GM10266 (cell line): ENCODE results near the gene TMPRSS6.

Experiments
- DNase-seq: peaks from one replicate; pipeline ENCODE4 v3.0.0; 2012; ENCODE audit errors: extremely low spot score
- TF ChIP-seq, protein P1 (sequence below): IDR thresholded peaks from 2 replicates; pipeline ENCODE4 v1.5.1; 2012; ENCODE audit warnings: mild to moderate bottlenecking, low read depth; ENCODE audit not compliant: control insufficient read depth, insufficient read depth; ENCODE audit errors: missing control alignments

The TMPRSS6 gene

DNA sequence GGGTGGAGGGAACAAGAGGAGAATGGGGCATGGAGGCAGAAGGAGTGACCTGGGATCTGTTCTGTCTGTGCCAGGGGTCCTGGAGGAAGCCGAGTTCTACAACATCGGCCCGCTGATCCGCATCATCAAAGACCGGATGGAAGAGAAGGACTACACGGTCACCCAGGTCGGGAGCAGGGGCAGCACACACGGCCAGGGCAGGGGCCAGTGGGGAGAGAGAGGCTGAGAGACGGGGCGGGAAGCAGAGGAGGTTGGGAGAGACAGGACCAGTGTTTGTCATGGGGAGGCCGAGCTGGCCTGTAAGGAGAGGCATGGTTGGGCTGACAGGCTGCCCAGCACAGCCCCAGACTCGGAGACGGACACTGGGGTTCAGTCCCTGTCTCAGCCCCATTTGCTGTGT, 53.3 kb downstream of the TMPRSS6 start:
- TF ChIP-seq, protein P1, sequence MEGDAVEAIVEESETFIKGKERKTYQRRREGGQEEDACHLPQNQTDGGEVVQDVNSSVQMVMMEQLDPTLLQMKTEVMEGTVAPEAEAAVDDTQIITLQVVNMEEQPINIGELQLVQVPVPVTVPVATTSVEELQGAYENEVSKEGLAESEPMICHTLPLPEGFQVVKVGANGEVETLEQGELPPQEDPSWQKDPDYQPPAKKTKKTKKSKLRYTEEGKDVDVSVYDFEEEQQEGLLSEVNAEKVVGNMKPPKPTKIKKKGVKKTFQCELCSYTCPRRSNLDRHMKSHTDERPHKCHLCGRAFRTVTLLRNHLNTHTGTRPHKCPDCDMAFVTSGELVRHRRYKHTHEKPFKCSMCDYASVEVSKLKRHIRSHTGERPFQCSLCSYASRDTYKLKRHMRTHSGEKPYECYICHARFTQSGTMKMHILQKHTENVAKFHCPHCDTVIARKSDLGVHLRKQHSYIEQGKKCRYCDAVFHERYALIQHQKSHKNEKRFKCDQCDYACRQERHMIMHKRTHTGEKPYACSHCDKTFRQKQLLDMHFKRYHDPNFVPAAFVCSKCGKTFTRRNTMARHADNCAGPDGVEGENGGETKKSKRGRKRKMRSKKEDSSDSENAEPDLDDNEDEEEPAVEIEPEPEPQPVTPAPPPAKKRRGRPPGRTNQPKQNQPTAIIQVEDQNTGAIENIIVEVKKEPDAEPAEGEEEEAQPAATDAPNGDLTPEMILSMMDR: no peak
- DNase-seq: no peak

DNA sequence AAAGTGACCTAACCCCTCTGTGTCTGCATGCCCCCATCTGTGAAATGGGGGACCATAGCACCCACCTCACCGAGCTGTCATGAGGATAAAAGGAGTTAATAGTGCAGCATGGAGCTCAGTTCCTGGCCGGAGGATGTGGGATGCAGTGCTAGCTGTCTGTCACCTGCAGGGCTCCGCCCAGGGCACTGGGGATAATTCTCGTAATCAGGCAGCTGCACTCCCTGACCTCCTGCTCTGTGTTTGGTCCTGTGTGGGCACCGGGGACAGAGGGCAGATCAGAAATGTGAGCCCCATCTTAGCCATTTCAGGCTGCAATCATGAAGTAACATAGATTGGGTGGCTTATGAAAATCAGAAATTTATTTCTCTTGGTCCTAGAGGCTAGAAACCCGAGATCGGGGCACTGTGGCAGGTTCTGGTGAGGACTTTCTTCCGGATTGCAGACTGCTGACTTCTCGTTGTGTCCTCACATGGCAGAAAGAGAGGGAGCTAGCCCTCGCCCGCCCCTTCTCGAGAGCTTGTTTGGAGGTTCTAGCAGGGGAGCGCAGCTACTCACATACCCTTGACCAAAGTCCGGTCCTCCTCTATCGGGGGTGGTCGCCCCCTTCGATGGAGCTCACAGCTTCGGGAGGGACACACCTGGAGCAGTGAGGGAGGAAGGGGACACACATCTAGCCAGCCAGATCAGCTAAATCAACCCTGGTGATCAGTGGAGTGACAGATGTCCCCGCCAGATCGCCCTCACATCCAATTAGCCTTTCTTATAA, 54.7 kb downstream of the TMPRSS6 start:
- TF ChIP-seq, protein P1: no peak
- DNase-seq: no peak

DNA sequence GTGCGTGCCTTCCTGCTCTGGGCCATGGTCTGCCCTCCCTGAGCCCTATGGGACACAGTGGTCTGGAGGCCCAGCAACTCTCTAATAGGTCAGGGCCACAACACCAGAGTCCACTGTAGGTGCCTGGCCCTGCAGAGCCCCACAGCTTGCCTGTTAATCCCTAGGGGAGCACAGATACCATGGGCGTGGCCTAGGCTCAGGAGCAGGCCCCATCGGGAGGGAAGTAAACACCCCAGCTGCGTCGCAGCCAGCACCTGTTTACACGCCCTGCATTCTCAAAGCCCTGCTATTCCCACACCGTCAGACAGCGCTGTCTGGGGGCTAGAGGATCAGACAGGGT, 55.5 kb downstream of the TMPRSS6 start:
- DNase-seq: no peak
- TF ChIP-seq, protein P1: no peak

DNA sequence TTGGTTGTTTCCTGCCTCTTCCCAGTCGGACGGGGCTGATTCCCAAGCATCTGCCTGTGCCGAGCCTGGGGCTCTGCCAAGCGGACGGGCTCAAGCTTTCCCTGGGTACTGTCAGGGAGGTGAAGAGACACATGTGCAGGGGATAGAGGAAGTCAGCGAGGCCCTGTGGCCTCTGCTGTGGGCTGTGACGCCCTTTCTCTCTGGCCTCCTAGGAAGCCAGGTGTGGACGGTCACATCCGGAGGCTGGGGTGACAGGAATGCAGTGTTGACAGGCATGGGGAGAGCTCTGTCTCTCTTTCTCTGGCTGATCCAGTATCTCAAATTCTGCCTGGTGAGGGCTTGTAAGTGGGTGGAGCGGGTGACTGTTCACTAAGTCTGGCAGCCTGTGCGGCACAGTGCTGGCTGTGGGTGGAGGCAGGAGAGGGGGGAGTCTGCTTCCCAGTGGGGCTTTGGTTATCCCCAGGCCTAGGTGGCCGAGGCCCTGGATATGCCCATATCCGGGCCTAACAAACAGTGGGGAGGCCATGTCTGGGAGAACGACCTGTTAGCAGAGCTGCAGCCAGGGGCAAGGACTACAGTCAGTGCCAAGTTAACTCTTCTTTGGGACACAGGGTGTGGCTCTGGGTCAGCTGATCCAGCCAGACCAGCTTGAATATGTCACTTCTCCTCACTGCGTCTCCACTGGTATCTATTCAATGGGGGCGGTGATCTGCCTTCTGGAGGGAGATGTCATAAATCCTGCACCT, 56.0 kb downstream of the TMPRSS6 start:
- TF ChIP-seq, protein P1: no peak
- no peak for DNase-seq

DNA sequence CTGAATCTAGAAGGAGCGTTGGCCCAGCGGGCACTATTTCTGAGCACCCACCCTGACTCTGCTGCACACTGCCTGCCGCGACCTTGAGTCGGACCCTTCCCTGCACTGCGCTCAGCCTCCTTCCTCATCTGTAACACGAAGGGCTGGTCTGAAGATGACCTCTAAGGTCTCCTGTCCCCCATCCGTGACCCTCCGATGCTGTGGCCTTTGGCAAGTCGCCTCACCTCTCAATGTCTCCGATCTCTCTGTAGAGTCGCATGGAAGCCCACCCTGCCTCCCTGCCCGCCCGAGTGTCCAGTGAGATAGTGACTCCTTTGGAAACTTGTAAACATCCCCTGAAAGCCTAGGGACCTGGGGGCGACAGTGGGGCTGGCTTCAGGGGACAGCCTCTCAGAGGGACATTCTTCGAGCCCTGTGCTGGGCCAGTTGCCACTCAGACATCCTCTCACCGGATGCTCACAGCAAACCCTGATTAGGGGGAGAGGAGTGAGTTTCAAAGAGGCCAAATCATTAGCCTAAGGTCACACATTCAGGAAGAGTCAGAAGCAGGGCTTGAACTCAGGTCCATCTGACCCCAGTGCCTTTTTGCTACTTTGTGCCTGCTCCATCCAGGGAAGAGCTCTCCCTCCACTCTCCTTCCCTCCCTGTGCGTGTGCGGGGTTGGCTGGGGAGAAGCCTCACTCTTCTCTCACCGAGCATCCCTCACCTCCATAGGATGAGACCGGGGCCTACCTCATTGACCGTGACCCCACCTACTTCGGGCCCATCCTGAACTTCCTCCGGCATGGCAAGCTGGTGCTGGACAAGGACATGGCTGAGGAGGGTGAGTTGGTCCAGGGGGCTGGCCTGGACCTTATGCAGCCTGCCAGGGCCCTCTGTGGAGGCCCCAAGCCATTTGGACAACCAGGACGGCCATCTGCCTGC, 56.9 kb downstream of the TMPRSS6 start:
- no peak for DNase-seq
- TF ChIP-seq, protein P1: no peak

DNA sequence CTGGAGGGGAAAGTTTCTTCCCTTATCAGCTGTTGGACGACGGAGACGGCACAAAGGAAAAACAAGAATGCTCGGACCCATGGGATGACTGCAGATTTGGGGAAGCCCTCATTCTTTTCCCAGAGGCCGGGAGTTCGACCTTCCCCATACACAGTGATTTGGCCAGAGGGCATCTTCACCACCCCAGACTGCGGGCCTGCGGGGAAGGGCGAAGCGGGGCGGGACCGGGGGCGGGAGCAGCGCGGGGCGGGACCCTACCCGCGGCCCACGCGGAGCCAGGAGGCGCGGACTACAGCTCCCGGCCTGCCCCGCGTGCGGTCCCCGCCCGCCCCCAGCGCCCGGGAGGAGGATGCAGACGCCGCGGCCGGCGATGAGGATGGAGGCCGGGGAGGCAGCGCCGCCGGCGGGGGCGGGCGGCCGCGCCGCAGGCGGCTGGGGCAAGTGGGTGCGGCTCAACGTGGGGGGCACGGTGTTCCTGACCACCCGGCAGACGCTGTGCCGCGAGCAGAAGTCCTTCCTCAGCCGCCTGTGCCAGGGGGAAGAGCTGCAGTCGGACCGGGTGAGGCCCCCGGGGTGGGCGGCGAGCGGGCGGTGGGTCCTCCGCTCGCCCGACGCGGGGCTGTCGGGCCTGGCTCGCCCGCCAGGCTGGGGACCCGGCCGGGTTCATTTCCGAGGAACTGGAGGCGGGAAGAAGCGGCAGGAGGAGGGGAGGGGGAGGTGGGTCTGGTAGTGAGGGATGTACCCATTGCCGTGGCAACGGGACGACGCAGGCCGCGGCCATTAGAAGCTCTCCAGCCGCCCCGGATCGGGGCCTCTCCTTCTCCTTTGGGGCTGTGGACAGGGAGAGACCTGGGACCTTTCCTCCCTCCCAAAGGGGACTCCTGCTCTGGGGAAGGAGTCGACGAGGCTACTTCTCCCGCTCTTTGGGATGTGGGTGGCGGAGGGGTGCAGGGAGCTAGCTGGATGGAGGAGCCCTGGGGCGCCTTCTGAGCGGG, 57.8 kb downstream of the TMPRSS6 start, which contains the start of gene KCTD17:
Gene KCTD17, plus strand, starts transcription at position 352 of the 995 bp plus-strand sequence. Its CDS starts 19 bp downstream, at position 371.
- DNase-seq: peak; percentile 98
- TF ChIP-seq, protein P1: no peak
